ENCODE data around the gene TEX10.

The TEX10 gene

DNA sequence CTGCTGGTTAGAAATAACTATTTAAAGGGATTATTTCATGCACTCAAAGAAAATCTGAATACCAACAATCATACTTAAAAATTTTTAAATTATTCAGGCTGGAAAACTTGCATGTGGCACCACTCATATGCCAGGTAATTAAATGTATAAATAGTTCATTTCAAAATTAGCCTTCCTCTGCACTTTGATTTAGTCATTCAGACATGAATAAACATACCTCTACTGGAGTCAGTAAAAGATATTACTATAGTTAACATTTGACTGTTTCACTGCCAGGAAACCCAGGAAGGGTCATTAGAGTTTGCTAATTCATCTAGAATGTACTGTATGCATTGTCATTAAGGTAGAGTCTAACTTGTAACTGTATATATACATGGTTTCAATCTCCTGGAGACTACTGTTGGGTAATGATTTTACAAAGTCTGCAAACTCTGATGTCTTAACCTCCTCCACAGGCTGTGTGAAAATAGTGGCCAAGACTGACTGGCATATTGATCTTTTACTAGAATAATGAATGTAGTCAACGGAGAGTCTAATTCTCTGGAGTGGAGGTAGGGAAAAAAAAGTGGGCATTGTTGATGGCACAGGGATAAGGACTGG lies 43.7 kb downstream of the TEX10 start:
- TF ChIP-seq GATA2 (IDR thresholded peaks at IDR 0.05; ENCODE audit: low read depth, low read length) (no peak), GATA3 (IDR thresholded peaks at IDR 0.05; ENCODE audit: low read depth, low read length) (no peak)

DNA sequence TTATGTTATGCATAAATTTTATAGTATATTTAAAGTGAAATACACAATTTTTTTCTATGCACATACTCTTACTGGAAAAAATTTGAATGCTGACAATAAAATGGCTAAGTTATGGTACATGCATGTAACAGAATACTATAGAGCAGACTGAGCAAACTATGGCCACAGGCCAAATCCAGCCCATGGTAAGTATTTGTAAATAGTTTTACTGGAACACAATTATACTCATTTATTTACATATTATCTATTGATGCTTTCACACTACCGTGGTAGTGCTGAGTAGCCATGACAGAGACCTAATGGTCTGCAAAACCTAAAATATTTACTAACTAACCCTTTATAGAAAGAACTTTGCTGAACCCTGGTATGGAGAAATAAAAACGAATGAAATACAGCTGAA lies 45.7 kb downstream of the TEX10 start:
- no peak for TF ChIP-seq GATA3 (IDR thresholded peaks at IDR 0.05; ENCODE audit: low read depth, low read length)
- TF ChIP-seq GATA2 (IDR thresholded peaks at IDR 0.05; ENCODE audit: low read depth, low read length) = no peak

DNA sequence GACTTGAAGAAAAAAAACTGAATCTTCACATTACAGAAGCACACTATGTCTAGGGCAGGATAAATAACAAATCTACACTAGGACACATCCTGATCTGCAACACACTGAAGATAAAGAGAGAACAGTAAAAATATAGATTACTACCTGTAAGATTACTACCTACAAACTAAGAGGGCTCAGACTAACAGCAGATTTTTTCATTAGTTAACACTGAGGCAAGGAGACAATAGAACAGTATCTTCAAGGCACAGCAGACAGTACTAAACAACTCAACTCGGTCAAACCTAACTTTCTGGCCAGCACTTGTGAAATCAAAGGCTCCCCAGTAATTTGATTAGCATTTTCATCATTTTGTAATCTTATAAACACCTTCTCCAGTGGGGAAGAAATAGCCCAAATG lies 46.5 kb downstream of the TEX10 start:
- no peak for TF ChIP-seq GATA3 (IDR thresholded peaks at IDR 0.05; ENCODE audit: low read depth, low read length)
- TF ChIP-seq GATA2 (IDR thresholded peaks at IDR 0.05; ENCODE audit: low read depth, low read length) = no peak

GRCh38 chr9:100303747-100304146 lies 49.0 kb downstream of the TEX10 start:
- no peak for TF ChIP-seq GATA2 (IDR thresholded peaks at IDR 0.05; ENCODE audit: low read depth, low read length)
- no peak for TF ChIP-seq GATA3 (IDR thresholded peaks at IDR 0.05; ENCODE audit: low read depth, low read length)

DNA sequence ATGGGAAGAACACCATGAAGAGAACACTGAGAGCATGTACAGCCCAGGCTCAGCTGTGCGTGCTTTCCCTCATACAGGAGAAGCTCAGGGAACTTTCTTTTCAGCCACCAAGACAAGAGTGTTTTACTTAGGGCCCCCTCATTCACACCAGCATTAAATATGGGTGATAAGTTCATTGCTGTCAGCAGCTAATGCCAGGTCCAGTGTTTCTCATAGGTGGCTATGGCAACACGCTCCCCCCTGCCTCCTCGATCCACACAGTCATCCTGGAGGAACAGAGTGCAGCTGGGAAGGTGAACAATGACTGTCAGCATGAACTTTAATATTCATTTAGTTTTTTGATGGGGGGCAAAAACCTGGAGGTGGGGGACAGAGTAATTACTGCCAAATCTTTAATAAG lies 54.4 kb downstream of the TEX10 start:
- TF ChIP-seq GATA2 (IDR thresholded peaks at IDR 0.05; ENCODE audit: low read depth, low read length) (no peak), GATA3 (IDR thresholded peaks at IDR 0.05; ENCODE audit: low read depth, low read length) (no peak)

DNA sequence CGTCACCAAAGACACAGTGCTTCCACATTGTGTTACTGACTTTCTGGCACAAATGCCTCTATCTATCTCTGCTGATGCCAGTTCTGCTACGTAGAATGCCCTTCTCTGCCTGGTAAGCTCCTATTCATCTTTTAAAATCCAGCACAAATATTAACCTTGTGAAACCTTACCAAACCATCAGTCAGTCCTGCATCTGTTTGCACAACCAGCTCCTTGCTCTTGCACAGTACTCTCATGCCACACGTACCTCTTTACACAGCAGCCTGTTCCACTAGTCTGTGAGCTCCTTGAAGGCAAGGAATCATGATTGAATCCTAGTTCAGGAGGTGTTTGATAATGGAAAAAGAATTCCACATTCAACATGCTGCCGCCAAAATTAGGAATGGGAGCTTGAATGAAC lies 56.3 kb downstream of the TEX10 start:
- no peak for TF ChIP-seq GATA2 (IDR thresholded peaks at IDR 0.05; ENCODE audit: low read depth, low read length)
- TF ChIP-seq GATA3 (IDR thresholded peaks at IDR 0.05; ENCODE audit: low read depth, low read length) = no peak

- TF ChIP-seq GATA3 (IDR thresholded peaks at IDR 0.05; ENCODE audit: low read depth, low read length) (no peak), GATA2 (IDR thresholded peaks at IDR 0.05; ENCODE audit: low read depth, low read length) (no peak)
Measured at GRCh38 chr9:100295240-100295639, 57.5 kb downstream of the TEX10 start.

DNA sequence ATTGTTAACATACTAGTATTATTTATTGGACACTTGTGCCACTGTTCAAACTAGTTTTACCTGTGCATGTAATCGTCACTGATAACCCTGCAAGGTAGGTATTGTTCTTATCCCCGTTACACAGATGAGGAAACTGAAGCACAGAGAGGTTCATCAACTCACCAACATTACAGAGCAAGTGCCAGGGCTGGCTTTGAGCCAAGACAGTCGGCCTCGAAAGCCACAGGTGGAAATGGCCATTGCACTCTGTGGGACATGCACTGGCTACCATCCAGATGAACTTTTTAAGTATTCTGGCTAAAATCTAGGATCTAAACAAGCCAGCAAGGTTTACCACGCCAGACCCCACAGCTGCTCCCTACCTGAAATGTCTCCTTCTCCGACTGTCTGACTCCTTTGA lies 57.9 kb downstream of the TEX10 start:
- no peak for TF ChIP-seq GATA2 (IDR thresholded peaks at IDR 0.05; ENCODE audit: low read depth, low read length)
- TF ChIP-seq GATA3 (IDR thresholded peaks at IDR 0.05; ENCODE audit: low read depth, low read length) = no peak

DNA sequence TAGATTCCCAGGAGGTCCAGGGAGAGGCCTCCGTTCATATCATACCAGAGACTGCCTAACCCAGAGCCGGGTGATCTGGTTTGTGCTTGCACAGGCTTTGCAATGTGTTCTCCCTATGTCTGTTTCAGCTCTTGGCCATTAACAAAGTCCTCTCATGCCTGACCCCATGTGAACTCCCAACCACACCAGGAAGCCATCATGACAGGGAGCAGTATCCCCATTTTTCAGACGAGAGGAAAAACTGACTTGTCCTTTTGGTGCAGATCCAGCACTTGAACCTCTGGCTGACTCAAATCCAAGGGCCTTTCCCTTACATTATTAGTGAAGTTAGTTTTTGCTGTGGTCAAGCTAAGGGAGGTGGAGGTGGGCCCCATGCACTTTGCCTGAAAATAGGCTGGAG lies 58.4 kb downstream of the TEX10 start:
- TF ChIP-seq GATA2 (IDR thresholded peaks at IDR 0.05; ENCODE audit: low read depth, low read length) (no peak), GATA3 (IDR thresholded peaks at IDR 0.05; ENCODE audit: low read depth, low read length) (no peak)

GRCh38 chr9:100292414-100292813 lies 60.3 kb downstream of the TEX10 start:
- TF ChIP-seq GATA3 (IDR thresholded peaks at IDR 0.05; ENCODE audit: low read depth, low read length) (no peak), GATA2 (IDR thresholded peaks at IDR 0.05; ENCODE audit: low read depth, low read length) (no peak)

- TF ChIP-seq GATA3 (IDR thresholded peaks at IDR 0.05; ENCODE audit: low read depth, low read length) = no peak
- no peak for TF ChIP-seq GATA2 (IDR thresholded peaks at IDR 0.05; ENCODE audit: low read depth, low read length)
Measured at GRCh38 chr9:100290714-100291113, 62.0 kb downstream of the TEX10 start.

- TF ChIP-seq GATA3 (IDR thresholded peaks at IDR 0.05; ENCODE audit: low read depth, low read length) = no peak
- no peak for TF ChIP-seq GATA2 (IDR thresholded peaks at IDR 0.05; ENCODE audit: low read depth, low read length)
Measured at GRCh38 chr9:100287186-100287585, 65.6 kb downstream of the TEX10 start.

DNA sequence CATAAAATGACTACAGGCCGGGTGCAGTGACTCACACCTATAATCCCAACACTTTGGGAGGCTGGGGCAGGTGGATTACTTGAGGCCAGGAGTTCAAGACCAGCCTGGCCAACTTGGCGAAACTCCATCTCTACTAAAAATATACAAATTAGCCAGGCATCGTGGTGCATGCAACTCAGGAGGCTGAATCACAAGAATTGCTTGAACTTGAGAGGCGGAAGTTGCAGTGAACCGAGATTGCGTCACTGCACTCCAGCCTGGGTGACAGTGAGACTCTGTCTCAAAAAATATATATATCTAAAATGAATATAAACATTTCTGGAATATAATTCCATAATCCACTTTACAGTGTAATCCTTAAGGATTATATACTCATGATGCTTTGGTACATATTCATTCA lies 66.5 kb downstream of the TEX10 start:
- TF ChIP-seq GATA3 (IDR thresholded peaks at IDR 0.05; ENCODE audit: low read depth, low read length) (no peak), GATA2 (IDR thresholded peaks at IDR 0.05; ENCODE audit: low read depth, low read length) (no peak)

DNA sequence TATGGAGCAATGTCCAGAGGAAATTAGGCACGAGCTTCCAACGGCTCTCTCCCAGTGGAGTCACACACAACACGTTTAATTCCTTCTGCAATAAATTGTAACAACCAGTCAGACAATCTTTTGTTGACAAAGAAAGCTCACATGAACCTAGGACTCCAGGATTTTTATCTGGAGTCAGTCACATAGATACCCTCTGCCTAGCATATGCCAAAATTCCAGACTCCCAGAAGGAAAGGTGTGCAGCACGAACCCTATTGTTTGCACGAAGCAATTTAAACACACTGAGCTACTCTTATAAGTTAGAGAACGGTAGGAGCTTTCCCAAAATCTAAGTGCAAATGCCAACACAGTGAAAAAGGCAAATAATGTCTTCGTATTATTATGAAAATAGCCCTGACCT lies 67.1 kb downstream of the TEX10 start:
- TF ChIP-seq GATA2 (IDR thresholded peaks at IDR 0.05; ENCODE audit: low read depth, low read length) (no peak), GATA3 (IDR thresholded peaks at IDR 0.05; ENCODE audit: low read depth, low read length) (no peak)

DNA sequence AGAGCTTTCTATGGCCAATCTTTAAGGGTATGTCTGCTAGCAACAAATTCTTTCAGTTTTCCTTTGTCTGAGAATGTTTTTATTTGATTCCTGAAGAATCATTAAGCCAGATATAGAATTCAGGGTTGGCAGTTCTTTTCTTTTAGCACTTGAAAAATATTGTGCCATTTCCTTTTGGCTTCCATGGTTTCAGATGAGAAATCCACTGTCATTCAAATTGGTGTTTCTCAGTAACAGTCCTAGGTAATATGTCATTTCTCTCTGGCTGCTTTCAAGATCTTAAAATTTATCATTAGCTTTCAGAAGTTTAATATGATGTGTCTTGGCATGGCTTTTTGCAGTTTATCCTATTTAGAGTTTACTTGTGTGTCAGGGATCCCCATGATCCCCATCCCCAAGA lies 67.7 kb downstream of the TEX10 start:
- TF ChIP-seq GATA3 (IDR thresholded peaks at IDR 0.05; ENCODE audit: low read depth, low read length) (no peak), GATA2 (IDR thresholded peaks at IDR 0.05; ENCODE audit: low read depth, low read length) (no peak)

- TF ChIP-seq GATA2 (IDR thresholded peaks at IDR 0.05; ENCODE audit: low read depth, low read length) (no peak), GATA3 (IDR thresholded peaks at IDR 0.05; ENCODE audit: low read depth, low read length) (no peak)
Measured at GRCh38 chr9:100284247-100284646, 68.5 kb downstream of the TEX10 start.
